NCI-H526 (cell line): ENCODE measurements around the gene CACNA1B.

Experiments
- DNase-seq, 2 experiments: peaks; one replicate each; lab custom pipeline; 2025; lab: John Stamatoyannopoulos, UW

Gene CACNA1B

DNA sequence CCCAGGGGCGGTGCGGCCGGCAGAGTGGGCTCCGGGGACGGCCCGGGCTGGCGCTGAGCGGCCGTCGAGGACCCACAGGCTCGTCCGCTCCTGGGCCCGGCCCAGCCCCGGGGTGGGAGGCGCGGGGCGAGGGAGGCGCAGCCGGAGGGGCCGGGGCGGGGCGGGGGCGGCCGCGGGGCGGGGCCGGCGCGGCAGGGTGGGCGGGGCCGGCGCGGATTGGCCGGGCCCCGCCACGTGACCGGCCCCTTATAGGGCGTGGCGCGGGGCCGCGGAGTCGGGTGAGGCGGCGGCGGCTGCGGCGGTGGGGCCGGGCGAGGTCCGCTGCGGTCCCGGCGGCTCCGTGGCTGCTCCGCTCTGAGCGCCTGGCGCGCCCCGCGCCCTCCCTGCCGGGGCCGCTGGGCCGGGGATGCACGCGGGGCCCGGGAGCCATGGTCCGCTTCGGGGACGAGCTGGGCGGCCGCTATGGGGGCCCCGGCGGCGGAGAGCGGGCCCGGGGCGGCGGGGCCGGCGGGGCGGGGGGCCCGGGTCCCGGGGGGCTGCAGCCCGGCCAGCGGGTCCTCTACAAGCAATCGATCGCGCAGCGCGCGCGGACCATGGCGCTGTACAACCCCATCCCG, at the start of gene CACNA1B:
Gene CACNA1B (plus strand): TSS at position 277 of the 617 bp plus-strand sequence. CDS start 152 bp downstream, at position 429.
- peak in 1 of 2 experiments; percentile 71 for DNase-seq

DNA sequence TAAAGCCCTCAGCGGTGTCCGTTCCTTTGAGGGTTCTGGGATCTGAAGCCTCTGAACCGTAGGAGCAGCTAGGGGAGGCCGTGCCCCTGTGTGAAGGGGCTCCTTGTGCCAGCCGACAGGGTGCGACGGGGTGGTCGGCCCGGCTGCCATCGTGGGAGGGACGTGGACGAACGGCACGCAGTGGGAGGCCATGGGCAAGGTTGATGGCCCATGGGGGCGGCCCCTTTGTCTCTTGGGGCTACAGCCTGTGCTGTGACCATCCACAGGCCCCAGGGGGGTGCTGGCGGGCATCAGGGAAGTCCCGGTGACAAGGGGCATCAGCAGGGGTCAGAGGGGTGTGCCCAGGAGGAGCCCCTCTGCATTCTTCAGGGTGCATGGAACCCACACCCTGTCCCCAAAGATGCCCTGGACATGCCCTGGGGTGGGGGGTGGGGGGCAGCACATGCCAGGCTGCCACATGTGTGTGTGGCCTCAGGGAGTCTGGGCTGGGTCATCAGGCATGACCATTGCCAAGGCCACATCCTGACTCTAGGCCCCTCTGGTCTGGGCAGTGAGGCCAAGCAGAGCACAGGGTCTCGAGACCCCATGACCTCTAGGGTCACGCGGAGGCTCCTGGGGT, 49.6 kb upstream of the CACNA1B start:
- DNase-seq: no peak

DNA sequence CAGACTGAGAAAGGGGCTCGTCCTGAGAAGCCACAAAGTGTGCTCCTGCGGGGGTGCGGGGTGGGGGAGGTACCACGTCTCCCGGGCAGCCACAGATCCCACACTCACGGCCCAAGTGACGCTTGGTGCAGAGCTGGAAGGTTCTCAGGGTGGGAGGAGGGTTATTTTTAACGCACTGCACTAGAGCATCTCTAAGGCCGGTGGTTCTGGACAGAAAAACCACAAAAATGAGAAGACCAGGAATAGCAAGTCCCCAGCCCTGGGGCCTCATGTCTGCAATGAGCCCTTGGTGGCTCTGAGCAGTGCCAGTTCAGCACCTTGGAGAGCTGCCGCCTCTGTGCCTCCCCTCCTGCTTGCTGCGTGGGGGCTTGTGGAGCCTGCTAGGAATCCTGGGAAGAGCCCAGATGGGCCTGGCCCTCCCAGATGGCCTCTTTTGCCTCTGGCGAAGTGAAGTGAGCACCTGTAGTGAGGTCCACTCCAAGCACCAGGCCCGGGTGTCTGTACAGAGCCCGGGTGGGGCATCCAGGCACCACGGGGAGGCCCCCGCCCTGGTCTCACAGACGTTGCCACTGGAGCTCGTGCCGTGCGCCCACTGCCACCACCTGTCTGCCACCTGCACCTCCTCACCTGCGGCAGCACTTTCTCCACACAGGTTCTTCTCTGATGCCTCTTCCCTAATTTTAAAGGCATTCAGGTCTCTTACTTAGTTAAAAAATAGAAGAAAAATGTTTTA, 48.9 kb upstream of the CACNA1B start:
- no peak for DNase-seq

DNA sequence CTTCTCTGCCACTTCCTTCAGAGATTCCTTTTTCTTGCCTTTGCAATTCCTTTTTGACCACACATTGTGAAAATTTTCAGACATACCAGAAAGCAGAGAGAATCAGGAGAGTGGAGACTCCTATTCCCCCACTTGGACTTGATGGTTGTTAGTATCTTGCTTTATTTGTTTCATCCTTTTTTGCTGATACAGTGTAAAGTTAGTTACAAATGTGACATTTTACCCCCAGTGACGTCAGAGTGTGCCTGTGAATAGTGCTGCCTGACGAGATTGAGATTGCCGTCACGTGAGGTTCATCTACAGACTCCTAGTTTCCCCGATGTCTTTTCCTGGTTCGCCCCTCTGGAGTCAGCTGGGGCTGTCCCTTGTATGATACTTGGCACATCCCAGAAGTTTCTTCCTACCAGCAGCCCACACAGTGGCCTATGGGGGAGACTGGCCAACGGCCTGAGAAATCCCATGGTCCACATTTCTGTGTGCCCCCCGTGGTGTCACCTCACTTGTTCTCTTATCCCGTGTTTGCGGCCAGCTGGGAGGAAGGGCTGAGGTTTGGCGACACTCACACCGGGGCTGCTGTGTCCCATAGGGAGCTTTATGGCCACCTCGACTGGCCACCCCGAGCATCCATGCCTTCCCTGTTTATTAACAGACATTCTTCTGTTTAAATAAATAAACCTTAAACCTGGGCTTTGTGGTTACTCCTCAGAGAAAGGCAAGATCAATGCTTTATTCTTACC, 48.2 kb upstream of the CACNA1B start:
- DNase-seq: no peak

DNA sequence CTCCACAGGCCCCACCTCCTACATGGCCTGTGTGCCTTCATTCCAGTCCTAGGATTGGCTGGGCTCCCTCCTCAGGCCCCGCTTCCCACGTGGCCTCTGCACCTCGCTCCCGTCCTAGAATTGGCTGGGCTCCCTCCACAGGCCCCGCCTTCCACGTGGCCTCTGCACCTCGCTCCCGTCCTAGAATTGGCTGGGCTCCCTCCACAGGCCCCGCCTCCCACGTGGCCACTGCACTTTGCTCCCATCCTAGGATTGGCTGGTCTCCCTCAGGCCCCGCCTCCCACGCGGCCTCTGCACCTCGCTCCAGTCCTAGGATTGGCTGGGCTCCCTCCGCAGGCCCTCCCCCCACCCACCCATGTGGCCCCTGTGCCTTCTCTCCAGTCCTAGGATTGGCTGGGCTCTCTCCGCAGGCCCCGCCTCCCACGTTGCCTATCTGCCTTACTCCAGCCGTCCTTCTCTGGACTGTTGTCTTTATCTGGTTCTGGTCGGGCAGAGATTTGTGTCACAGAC, 45.3 kb upstream of the CACNA1B start:
- no peak for DNase-seq

DNA sequence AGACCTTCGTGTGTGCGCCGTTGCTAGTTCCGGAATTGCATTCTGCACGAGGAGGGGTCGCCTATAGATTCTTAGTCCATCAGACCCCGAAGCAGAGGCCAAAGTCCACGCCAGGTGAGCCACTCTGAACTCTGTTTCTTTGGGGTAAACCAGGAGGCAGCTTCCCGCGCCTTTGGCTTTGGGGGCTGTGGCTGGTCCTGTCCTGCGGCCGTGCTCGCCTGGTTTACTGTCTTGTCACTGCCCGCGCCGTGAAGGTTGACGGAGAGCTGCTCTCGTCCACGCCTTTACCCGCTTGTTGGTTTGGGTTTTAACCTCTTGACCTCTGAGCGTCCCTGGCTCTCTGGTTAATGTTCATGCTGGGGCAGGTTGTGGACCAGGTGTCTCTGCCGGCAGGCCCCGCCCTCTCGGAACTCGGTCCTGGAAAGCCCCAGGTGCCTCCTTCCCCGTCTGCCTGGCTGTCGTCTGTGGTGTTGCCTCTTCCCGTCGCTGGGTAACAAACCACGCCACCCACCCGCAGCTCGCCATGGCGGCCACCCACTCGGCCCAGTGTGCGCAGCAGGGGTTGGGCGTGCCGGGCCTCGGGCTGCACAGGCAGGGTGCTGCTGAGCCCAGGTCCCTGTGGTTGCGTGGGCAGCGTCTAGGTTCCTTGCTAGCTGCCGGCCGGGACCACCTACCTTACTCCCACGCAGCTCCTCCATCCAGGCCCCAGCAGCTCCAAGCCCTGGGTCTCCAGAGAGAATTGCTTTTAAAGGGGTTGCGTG, 44.6 kb upstream of the CACNA1B start:
- DNase-seq: no peak

DNA sequence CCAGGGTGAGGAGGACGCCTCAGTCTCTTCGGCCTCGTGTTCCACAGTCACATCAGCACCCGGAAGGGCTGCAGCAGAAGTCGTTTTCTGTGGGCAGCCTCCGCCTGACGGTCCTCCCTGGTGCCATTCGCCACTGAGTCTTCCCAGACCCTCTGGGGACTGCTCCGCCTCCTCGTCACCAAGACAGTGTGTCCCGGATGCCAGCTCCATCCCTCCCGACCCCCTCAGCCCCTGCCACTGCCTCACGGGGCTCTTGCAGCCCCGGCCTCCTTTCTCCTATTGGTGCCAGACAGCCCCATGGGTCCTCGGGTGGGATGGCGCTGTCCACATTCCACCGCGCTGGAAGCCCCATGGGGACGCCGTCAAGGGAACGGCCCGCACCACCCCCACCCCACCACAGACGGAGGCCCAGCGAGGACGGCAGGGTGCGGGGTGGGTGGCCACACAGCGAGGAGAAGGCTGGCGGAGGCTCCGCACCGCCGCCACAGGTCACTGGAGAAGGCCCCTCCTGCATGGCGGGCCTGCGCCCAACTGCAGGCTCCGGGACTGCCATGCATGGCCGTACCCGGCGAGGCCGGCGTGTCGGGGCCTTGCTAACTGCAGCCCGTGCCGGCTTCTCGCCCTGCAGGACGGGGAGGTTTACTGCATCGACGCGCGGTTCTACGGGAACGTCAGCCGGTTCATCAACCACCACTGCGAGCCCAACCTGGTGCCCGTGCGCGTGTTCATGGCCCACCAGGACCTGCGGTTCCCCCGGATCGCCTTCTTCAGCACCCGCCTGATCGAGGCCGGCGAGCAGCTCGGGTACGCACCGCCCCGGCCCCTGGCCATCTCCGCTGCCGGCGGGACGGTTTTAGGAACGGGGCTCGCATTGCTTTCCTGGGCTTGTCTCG, 43.6 kb upstream of the CACNA1B start:
- no peak for DNase-seq

DNA sequence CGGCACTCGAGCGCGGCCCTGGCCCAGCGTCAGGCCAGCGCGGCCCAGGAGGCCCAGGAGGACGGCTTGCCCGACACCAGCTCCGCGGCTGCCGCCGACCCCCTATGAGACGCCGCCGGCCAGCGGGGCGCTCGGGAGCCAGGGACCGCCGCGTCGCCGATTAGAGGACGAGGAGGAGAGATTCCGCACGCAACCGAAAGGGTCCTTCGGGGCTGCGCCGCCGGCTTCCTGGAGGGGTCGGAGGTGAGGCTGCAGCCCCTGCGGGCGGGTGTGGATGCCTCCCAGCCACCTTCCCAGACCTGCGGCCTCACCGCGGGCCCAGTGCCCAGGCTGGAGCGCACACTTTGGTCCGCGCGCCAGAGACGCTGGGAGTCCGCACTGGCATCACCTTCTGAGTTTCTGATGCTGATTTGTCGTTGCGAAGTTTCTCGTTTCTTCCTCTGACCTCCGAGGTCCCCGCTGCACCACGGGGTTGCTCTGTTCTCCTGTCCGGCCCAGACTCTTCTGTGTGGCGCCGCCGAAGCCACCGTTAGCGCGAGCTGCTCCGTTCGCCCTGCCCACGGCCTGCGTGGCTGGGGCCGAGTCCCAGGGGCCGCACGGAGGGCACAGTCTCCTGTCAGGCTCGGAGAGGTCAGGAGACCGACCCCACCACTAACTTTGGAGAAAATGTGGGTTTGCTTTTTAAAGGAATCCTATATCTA, 42.6 kb upstream of the CACNA1B start:
- no peak for DNase-seq

DNA sequence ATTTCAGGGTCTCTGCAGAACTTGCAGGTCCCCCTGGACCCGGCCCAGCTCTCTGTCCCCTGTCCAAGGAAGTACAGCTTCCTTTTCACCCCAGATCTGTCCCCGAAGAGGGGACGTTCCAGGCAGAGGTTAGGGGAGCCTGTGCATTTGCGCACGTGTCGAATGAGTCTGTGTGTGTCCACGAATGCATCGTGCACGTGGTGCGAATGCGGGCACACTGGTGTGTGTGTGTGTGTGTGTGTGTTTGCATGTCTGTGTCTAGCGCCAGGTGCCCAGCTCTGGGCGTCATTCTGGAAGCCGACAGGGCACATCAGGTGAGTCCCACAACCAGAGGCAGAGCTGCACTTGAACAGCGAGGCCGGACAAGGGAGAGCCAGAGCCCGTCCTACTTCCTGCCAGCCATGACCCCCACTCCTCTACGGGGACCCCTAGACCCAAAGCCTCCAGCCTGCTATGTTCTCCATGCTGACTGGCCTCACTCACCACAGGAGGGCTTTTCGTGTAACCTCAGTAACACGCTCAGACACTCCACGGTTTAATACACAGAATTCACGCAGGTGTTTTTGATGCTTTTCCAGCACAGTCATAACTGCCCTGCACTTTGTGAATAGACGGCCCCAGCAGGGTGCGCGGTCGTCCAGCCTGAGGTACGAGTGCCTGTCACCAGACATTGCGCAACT, 41.3 kb upstream of the CACNA1B start:
- no peak for DNase-seq

DNA sequence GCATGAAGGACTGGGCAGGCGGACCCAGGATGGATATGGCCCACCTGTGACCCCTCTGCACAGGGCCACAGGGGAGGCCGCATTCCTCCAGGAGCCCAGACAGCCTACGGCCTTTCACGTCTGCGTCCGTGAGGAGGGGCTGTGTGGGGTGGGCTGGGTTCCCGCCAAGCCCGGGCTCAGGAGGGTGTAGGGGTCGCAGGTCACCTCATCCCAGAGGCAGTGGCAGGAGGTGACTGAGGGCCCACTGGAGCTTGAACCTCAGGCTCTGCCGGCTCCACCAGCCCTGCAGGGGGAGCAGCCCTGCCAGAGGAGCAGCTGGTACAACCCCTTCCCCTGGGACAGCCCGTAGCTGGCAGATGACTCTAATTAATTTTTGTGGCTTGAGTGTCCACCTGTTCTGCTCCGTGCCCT, 40.7 kb upstream of the CACNA1B start:
- no peak for DNase-seq

DNA sequence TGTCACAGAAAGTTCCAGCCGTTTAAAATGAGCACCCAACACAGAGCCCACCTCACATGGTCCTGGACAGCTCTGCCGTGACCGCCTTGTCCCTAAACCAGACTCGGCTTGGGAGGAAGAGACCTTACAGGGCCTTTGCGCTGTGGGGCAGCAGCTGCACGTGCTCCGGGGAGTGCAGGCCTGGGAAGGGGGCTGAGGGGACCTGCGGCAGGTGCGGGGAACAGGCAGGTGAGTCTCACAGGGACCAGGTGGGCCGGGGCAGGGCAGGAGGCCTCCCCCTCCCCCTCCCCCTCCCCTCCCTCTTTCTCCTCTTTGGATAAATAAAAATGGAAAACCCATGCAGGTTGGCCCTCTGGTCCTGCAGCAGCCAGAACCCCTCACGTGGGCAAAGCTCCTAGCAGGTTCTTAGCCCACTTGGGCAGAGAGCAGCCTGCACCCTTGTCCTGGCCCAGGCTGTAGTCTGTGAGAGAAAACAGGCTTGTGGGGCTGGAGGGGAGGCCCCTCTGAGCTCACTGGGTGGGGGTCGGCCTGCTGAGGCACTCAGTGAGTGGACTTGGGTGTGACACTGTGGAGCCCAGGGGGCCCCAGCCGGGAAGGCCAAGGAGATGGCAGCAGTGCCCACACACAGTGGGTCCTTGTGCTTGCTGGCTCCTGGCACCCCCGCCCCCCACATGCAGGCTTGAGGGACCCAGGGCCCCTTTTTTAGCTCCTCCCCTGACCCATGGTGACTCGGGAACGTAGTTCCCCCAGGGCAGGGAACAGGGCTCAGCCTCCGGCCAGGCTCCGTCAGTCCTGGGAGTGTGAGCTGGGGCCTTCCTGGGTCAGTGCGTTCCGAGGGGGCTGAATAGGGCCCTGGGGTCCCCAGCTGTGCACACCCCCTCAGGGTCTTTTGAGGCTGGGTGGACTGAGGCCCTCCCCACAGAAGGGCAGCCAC, 40.0 kb upstream of the CACNA1B start:
- DNase-seq: no peak

DNA sequence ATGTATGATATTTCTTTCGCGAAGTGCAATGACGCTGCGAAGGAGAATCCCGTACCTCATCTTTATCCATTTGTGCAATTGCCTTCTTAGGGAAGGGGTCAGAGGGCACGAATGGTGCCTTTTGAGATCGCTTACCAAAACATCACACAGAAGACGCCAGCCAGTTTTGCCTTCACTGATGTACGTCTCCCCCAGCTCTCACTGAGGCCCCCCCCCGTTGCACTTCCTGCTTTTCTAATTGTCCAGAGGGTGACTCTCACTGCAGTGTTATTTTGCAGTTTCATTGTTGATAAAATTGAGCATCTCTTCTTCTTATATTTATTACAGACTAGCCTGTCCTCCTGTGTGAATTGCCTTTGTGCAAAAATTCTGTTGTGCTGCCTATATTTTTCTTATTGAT, 39.0 kb upstream of the CACNA1B start:
- DNase-seq: no peak

DNA sequence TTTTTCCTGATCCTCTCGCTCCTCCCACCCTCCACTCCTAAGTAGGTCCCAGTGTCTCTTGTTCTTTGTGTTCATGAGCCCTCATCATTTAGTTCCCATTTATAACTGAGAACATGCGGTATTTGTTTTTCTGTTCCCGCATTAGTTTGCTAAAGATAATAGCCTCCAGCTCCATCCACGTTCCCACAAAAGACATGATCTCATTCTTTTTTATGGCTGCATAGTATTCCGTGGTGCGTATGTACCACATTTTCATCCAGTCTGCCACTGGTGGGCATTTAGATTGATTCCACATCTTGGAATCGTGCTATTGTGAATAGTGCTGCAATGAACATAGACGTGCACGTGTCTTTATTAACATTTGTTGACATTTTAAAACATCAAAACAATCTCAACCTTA, 34.2 kb upstream of the CACNA1B start:
- DNase-seq: no peak

DNA sequence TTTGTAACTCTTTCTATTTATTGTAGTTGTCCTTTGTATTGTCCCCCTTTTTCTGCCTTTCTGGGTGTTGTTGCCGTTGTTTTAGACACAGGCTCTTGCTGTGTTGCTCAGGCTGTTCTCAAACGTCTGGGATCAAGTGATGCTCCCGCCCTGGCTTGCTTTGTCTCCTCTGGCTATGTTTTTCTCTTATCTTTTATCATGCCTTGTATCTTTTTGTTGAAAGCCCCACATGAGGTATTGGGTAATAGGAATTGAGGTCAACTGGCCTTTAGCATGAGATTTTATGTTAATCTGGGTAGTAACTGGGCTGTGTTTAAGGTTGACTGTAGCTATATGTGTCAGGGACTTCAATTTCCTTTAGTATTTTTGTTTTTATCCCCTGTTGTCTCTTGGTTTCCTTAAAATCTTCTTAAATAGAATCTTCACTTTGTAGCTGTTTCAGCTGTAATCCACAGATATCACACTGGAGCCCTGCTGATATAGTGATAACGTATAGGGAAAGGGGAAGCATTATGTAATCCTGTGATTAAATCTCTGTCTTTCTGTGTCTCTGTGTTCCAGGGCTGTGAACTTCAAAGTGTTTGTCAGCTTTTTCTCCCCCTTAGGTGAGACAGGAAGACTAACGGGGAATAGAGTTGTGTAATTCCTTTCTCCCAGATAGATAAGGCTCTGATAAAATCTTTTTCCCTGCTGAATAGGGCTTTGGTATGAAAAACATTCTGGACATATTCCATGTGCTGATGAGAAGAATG, 25.9 kb upstream of the CACNA1B start:
- no peak for DNase-seq

DNA sequence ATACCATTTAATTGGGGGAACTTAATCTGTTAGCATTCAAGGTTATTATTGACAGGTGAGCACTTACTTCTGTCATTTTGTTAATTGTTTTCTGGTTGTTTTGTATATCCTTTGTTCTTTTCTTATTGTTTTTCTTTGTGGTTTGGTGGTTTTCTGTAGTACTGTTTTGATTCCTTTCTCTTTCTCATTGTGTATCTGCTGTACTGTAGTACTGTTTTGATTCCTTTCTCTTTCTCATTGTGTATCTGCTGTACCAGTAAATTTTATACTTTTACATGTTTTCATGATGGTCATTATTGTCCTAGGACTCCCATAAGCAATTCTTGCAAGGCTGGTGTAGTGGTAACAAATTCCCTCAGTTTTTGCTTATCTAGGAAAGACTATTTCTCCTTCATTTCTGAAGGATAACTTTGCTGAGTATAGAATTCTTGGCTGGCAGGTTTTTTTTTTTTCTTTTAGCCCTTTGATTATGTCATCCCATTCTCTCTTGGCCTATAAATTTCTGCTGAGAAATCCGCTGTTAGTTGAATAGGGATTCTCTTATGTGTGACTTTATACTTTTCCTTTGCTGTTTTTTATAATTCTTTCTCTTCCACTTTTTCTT, 24.1 kb upstream of the CACNA1B start:
- no peak for DNase-seq

DNA sequence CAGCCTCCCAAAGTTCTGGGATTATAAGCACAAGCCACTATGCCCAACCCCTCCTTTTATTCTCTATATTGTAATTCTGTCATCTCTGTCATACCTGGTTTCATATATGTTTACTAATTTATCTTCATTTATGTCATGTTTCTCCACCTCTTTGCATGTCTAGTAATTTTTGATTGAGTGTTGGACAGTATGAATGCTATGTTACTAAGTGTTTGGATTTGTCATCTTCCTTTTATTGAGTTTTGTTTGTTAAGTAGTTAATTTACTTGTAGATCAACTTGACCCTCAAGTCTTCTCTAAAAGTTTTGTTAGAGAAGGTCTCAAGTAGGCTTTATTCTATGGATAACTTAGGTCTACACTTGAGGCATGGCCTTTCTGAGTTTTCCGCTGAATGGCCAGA, 17.2 kb upstream of the CACNA1B start:
- DNase-seq: no peak

DNA sequence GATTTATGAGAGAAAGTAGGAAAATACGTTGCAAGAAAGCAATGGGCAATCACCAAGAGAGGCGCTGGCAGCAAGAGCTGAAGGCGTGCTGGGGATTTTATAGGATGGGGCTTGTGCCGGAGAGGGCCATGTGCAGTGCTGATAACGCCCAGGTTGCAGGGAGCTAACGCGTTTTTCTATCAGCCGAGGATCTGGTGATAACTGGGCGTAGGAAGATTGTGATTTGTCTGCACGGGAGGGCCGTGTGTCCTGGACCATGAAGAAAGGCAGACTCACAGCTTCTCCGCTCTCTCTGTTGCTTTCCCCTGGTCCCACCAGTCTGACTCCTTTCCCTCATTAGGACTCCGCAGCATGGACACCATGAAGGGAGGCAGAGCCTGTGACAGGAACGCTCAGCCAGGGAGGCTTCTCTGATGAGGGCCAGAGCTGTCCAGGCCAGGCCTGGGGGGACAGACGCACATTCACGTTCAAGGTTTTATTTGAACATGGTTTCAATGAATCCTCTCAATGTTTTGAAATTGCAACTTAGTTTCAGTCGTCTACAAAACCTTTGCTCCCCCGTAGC, 11.9 kb upstream of the CACNA1B start:
- no peak for DNase-seq
